Measurements from ENCODE around the gene PTPN7. TPM values are rescaled to one million over a fixed set of nuclear protein-coding genes. Genes with fewer than 3 reads are reported as not detected.

Gene PTPN7
- total and polyA plus RNA-seq, 2 donors (not counting 3 experiments of a cell fraction or from before 2014, with no cell fraction given), result 0.86 to 1.8 TPM

DNA sequence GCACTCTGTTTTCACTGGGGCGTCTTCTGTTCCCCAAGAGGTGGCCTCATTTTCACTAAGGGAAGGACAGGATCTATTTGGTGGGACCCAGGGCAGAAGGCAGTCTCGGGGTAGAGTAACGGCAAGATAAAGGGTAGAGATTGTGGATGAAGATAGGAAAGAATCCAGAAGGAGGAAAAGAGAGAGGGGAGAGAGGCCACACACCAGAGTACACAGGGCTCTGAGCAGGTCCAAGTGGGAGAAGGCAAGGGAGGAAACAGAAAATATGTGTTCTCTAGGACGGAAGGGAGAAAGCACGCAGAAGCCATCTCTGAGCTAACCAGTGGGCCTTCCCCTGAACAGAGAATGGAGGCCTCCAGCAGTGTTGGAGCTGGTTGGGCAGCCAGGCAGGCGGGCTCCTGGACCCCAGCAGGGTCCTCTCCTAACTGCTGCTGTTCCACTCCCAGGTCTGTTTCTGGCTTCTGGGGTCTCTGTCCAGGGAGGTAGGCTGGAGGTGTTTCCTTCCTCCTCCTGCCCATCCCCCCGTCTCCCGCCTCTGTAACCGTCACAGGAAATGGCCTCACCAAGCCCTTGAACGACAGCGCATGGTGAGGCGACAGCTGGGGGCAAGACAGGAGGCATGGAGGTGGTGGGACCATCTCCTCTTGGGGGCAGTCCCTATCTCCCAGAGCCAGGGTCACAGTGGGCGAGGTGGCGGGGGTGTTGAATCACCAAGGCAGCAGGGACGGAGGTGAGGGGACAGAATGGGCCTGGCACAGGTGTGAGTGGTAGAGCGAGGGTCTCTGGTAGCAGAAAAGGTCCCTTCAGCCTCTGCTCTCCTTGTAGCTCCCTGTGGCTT lies 649 bp downstream of the PTPN7 start:
- no peaks in the 10 kb centered on the region for H4K20me1 ChIP-seq (replicated peaks; ENCODE audit: control insufficient read depth, extremely low read depth, insufficient read depth, low read length)
- H3K27ac ChIP-seq (ENCODE audit: insufficient read depth, low read depth, low read length), result no peak overlapping the region
- intact Hi-C loops (cut with micrococcal nuclease) (no loop called here), dilution Hi-C loops (cut with MboI; ENCODE audit: extremely low pct_ligation_motif_present, low sequenced_read_pairs) (no loop called here)
- H3K79me2 ChIP-seq (ENCODE audit: control insufficient read depth, insufficient read depth, low read length), result no peaks in the 10 kb centered on the region
- H3K9me1 ChIP-seq (replicated peaks; ENCODE audit: control insufficient read depth, extremely low read depth, insufficient read depth, low read length), result no peaks in the 10 kb centered on the region
- ChIA-PET POLR2A (no interaction called here), CTCF (interaction anchor here (1.6 kb wide), 1 partner anchor 16 kb away, joined by 4 read pairs; no protein-coding TSS in a partner anchor)
- no peak overlapping the region for H3K9ac ChIP-seq (replicated peaks; ENCODE audit: extremely low read depth, insufficient read depth, low read length)
- H3K4me3 ChIP-seq (replicated peaks in 1 of 3; ENCODE audit: insufficient read depth in 1 of 3, low read depth in 1 of 3, low read length in 3 of 3), result no peak overlapping the region
- no peak for TF ChIP-seq EZH2 (IDR thresholded peaks at IDR 0.05; ENCODE audit: borderline replicate concordance, low read depth, low read length, severe bottlenecking)
- TF ChIP-seq, protein P1, sequence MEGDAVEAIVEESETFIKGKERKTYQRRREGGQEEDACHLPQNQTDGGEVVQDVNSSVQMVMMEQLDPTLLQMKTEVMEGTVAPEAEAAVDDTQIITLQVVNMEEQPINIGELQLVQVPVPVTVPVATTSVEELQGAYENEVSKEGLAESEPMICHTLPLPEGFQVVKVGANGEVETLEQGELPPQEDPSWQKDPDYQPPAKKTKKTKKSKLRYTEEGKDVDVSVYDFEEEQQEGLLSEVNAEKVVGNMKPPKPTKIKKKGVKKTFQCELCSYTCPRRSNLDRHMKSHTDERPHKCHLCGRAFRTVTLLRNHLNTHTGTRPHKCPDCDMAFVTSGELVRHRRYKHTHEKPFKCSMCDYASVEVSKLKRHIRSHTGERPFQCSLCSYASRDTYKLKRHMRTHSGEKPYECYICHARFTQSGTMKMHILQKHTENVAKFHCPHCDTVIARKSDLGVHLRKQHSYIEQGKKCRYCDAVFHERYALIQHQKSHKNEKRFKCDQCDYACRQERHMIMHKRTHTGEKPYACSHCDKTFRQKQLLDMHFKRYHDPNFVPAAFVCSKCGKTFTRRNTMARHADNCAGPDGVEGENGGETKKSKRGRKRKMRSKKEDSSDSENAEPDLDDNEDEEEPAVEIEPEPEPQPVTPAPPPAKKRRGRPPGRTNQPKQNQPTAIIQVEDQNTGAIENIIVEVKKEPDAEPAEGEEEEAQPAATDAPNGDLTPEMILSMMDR (IDR thresholded peaks at IDR 0.05; ENCODE audit: extremely low read depth in 1 of 2, insufficient read depth in 1 of 2, low read depth in 1 of 2, low read length in 2 of 2), result no peak
- TF ChIP-seq GATA2 (IDR thresholded peaks at IDR 0.05; ENCODE audit: insufficient read depth, insufficient read length, low read depth, low read length), result no peak
- TF ChIP-seq MYC (IDR thresholded peaks at IDR 0.05; ENCODE audit: low read depth, low read length), result no peak
- no peak for TF ChIP-seq JUN (IDR thresholded peaks at IDR 0.05; ENCODE audit: borderline replicate concordance, insufficient read depth, insufficient read length, low read depth)
- TF ChIP-seq POLR2A (IDR thresholded peaks at IDR 0.05; ENCODE audit: low read depth, low read length), result no peak
- no peak for TF ChIP-seq POLR2AphosphoS5 (IDR thresholded peaks at IDR 0.05; ENCODE audit: insufficient read depth, low read depth, low read length)
- TF ChIP-seq, protein P2, sequence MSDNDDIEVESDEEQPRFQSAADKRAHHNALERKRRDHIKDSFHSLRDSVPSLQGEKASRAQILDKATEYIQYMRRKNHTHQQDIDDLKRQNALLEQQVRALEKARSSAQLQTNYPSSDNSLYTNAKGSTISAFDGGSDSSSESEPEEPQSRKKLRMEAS (IDR thresholded peaks at IDR 0.05; ENCODE audit: insufficient read depth, insufficient read length), result no peak
- no peak for TF ChIP-seq FOS (IDR thresholded peaks at IDR 0.05; ENCODE audit: borderline replicate concordance, insufficient read depth, low read length)
- DNase-seq (ENCODE audit: low read depth, low spot score), result no peak
- H3K27me3 ChIP-seq (ENCODE audit: control insufficient read depth in 2 of 2, insufficient read depth in 2 of 2, low read length in 2 of 2), result no peaks in the 10 kb centered on the region
- H3K36me3 ChIP-seq (ENCODE audit: control insufficient read depth in 2 of 2, extremely low read depth in 1 of 2, insufficient read depth in 2 of 2, low read length in 2 of 2), result no peaks in the 10 kb centered on the region
- peak overlapping the region; percentile 79 for H2AFZ ChIP-seq (ENCODE audit: low read depth, low read length)
- BruUV-seq (replicated peaks), result no TSS peak
- no peak overlapping the region for H3K4me2 ChIP-seq (ENCODE audit: insufficient read depth, low read length)
- peaks cover 15% of the 10 kb centered on the region for H3K4me1 ChIP-seq (ENCODE audit: control insufficient read depth, extremely low read depth, insufficient read depth, low read length)
- H3K9me3 ChIP-seq (replicated peaks; ENCODE audit: control insufficient read depth, insufficient read depth, low read length), result no peaks in the 10 kb centered on the region
- FAIRE-seq, result peak; percentile 73

Data from endothelial cell of umbilical vein (primary cell).